Measurements from ENCODE around the gene MAGI2. TPM values are rescaled to one million over a fixed set of nuclear protein-coding genes. Genes with fewer than 3 reads are reported as not detected.
A peak's percentile ranks its signal among the peaks of the same experiment; 100 is the strongest.

The MAGI2 gene
- under 1 TPM; 0.14 to 0.31 TPM for total RNA-seq

- DNase-seq, result peak; percentile 25
- peaks cover 59% of the 10 kb centered on the region for H3K27me3 Mint-ChIP-seq
- H3K4me1 Mint-ChIP-seq, result peaks cover 22% of the 10 kb centered on the region
- H3K27ac Mint-ChIP-seq, result peak within 1 kb of the TSS; percentile 72
- no peaks in the 10 kb centered on the region for H3K9me3 Mint-ChIP-seq
- peak within 1 kb of the TSS; percentile 81 for H3K4me3 Mint-ChIP-seq
- peaks cover 1% of the 10 kb centered on the region for H3K36me3 Mint-ChIP-seq
These were observed at the start of gene MAGI2 for GRCh38 chr7:79453558-79454360. TSS of gene MAGI2 (minus strand) at chr7:79453667. CDS start at chr7:79453320, 347 bp downstream.

GRCh38 chr7:79502151-79502550 is 48.7 kb upstream of the MAGI2 start:
- no peaks in the 10 kb centered on the region for H3K27me3 Mint-ChIP-seq
- DNase-seq, result no peak
- no peaks in the 10 kb centered on the region for H3K36me3 Mint-ChIP-seq
- no peak overlapping the region for H3K4me3 Mint-ChIP-seq
- H3K27ac Mint-ChIP-seq, result no peak overlapping the region
- H3K9me3 Mint-ChIP-seq, result no peaks in the 10 kb centered on the region
- no peaks in the 10 kb centered on the region for H3K4me1 Mint-ChIP-seq

GRCh38 chr7:79500759-79501158 is 47.3 kb upstream of the MAGI2 start:
- no peak for DNase-seq
- H3K27ac Mint-ChIP-seq, result no peak overlapping the region
- no peak overlapping the region for H3K4me3 Mint-ChIP-seq
- no peaks in the 10 kb centered on the region for H3K9me3 Mint-ChIP-seq
- no peaks in the 10 kb centered on the region for H3K4me1 Mint-ChIP-seq
- H3K36me3 Mint-ChIP-seq, result no peaks in the 10 kb centered on the region
- no peaks in the 10 kb centered on the region for H3K27me3 Mint-ChIP-seq

- Mint-ChIP-seq H3K27me3 (no peaks in the 10 kb centered on the region), H3K27ac (no peak overlapping the region), H3K36me3 (no peaks in the 10 kb centered on the region), H3K4me3 (no peak overlapping the region), H3K9me3 (no peaks in the 10 kb centered on the region), H3K4me1 (no peaks in the 10 kb centered on the region)
- no peak for DNase-seq
These were observed 44.3 kb upstream of the MAGI2 start for GRCh38 chr7:79497728-79498127.

- no peak for DNase-seq
- H3K9me3 Mint-ChIP-seq, result no peaks in the 10 kb centered on the region
- H3K27me3 Mint-ChIP-seq, result no peaks in the 10 kb centered on the region
- H3K4me3 Mint-ChIP-seq, result no peak overlapping the region
- no peak overlapping the region for H3K27ac Mint-ChIP-seq
- H3K4me1 Mint-ChIP-seq, result no peaks in the 10 kb centered on the region
- no peaks in the 10 kb centered on the region for H3K36me3 Mint-ChIP-seq
These were observed 42.2 kb upstream of the MAGI2 start for GRCh38 chr7:79495544-79496272.

GRCh38 chr7:79494046-79494445 is 40.6 kb upstream of the MAGI2 start:
- Mint-ChIP-seq H3K4me3 (no peak overlapping the region), H3K27ac (no peak overlapping the region), H3K9me3 (no peaks in the 10 kb centered on the region), H3K36me3 (no peaks in the 10 kb centered on the region), H3K27me3 (no peaks in the 10 kb centered on the region), H3K4me1 (no peaks in the 10 kb centered on the region)
- no peak for DNase-seq

GRCh38 chr7:79489371-79489770 is 35.9 kb upstream of the MAGI2 start:
- peaks cover 16% of the 10 kb centered on the region for H3K27me3 Mint-ChIP-seq
- no peak overlapping the region for H3K27ac Mint-ChIP-seq
- no peaks in the 10 kb centered on the region for H3K9me3 Mint-ChIP-seq
- H3K4me1 Mint-ChIP-seq, result no peaks in the 10 kb centered on the region
- no peak overlapping the region for H3K4me3 Mint-ChIP-seq
- H3K36me3 Mint-ChIP-seq, result no peaks in the 10 kb centered on the region
- DNase-seq, result no peak

- no peak overlapping the region for H3K27ac Mint-ChIP-seq
- no peak overlapping the region for H3K4me3 Mint-ChIP-seq
- H3K9me3 Mint-ChIP-seq, result no peaks in the 10 kb centered on the region
- peaks cover 4% of the 10 kb centered on the region for H3K27me3 Mint-ChIP-seq
- H3K36me3 Mint-ChIP-seq, result no peaks in the 10 kb centered on the region
- no peak for DNase-seq
- no peaks in the 10 kb centered on the region for H3K4me1 Mint-ChIP-seq
These were observed 24.9 kb upstream of the MAGI2 start for GRCh38 chr7:79478386-79478785.

GRCh38 chr7:79475455-79475854 is 22.0 kb upstream of the MAGI2 start:
- no peak for DNase-seq
- Mint-ChIP-seq H3K4me1 (no peaks in the 10 kb centered on the region), H3K9me3 (no peaks in the 10 kb centered on the region), H3K36me3 (no peaks in the 10 kb centered on the region), H3K4me3 (no peak overlapping the region), H3K27ac (no peak overlapping the region), H3K27me3 (no peaks in the 10 kb centered on the region)

GRCh38 chr7:79471699-79472098 is 18.2 kb upstream of the MAGI2 start:
- Mint-ChIP-seq H3K27ac (no peak overlapping the region), H3K27me3 (no peaks in the 10 kb centered on the region), H3K4me1 (no peaks in the 10 kb centered on the region), H3K9me3 (no peaks in the 10 kb centered on the region), H3K36me3 (no peaks in the 10 kb centered on the region), H3K4me3 (no peak overlapping the region)
- no peak for DNase-seq

GRCh38 chr7:79471283-79471682 is 17.8 kb upstream of the MAGI2 start:
- H3K9me3 Mint-ChIP-seq, result no peaks in the 10 kb centered on the region
- DNase-seq, result no peak
- H3K36me3 Mint-ChIP-seq, result no peaks in the 10 kb centered on the region
- H3K27ac Mint-ChIP-seq, result no peak overlapping the region
- no peaks in the 10 kb centered on the region for H3K4me1 Mint-ChIP-seq
- H3K27me3 Mint-ChIP-seq, result no peaks in the 10 kb centered on the region
- no peak overlapping the region for H3K4me3 Mint-ChIP-seq

GRCh38 chr7:79465551-79465950 is 12.1 kb upstream of the MAGI2 start:
- H3K9me3 Mint-ChIP-seq, result no peaks in the 10 kb centered on the region
- H3K4me3 Mint-ChIP-seq, result no peak overlapping the region
- no peak overlapping the region for H3K27ac Mint-ChIP-seq
- DNase-seq, result no peak
- no peaks in the 10 kb centered on the region for H3K4me1 Mint-ChIP-seq
- no peaks in the 10 kb centered on the region for H3K36me3 Mint-ChIP-seq
- no peaks in the 10 kb centered on the region for H3K27me3 Mint-ChIP-seq

GRCh38 chr7:79464051-79464450 is 10.6 kb upstream of the MAGI2 start:
- no peak for DNase-seq
- Mint-ChIP-seq H3K27ac (no peak overlapping the region), H3K4me1 (no peaks in the 10 kb centered on the region), H3K27me3 (no peaks in the 10 kb centered on the region), H3K4me3 (no peak overlapping the region), H3K9me3 (no peaks in the 10 kb centered on the region), H3K36me3 (no peaks in the 10 kb centered on the region)

- no peak overlapping the region for H3K4me3 Mint-ChIP-seq
These were observed 8.9 kb upstream of the MAGI2 start for GRCh38 chr7:79462390-79462789.

GRCh38 chr7:79461660-79462059 is 8.2 kb upstream of the MAGI2 start:
- no peak for DNase-seq
- Mint-ChIP-seq H3K9me3 (no peaks in the 10 kb centered on the region), H3K27ac (no peak overlapping the region), H3K4me3 (no peak overlapping the region), H3K27me3 (peaks cover 7% of the 10 kb centered on the region), H3K4me1 (no peaks in the 10 kb centered on the region), H3K36me3 (no peaks in the 10 kb centered on the region)

More at GRCh38 chr7:79462390-79462789, 8.9 kb upstream of the MAGI2 start:
- no peaks in the 10 kb centered on the region for H3K36me3 Mint-ChIP-seq
- H3K27me3 Mint-ChIP-seq, result peaks cover 5% of the 10 kb centered on the region
- no peak for DNase-seq
- no peaks in the 10 kb centered on the region for H3K4me1 Mint-ChIP-seq
- H3K27ac Mint-ChIP-seq, result no peak overlapping the region
- H3K9me3 Mint-ChIP-seq, result no peaks in the 10 kb centered on the region

GRCh38 chr7:79459381-79459780 is 5.9 kb upstream of the MAGI2 start:
- peaks cover 3% of the 10 kb centered on the region for H3K4me1 Mint-ChIP-seq
- no peak for DNase-seq
- no peaks in the 10 kb centered on the region for H3K36me3 Mint-ChIP-seq
- no peak overlapping the region for H3K27ac Mint-ChIP-seq
- peaks cover 19% of the 10 kb centered on the region for H3K27me3 Mint-ChIP-seq
- no peak overlapping the region for H3K4me3 Mint-ChIP-seq
- H3K9me3 Mint-ChIP-seq, result no peaks in the 10 kb centered on the region

Measured in activated naive CD8-positive, alpha-beta T cell treated with anti-CD3 and anti-CD28 coated beads for 36 hours (primary cell).